MCF 10A (cell line): ENCODE results near the gene PIK3AP1. TPM values are rescaled to one million over a fixed set of nuclear protein-coding genes. Genes with fewer than 3 reads are reported as not detected.

Experiments
- Bru-seq: library from RNA; stranded (reverse); fragments of 400-500 nt; gene quantifications from one replicate; lab custom pipeline; 2021; lab: Mats Ljungman, UMichigan
- BruChase-seq, 2 experiments: library from RNA; stranded (reverse); fragments of 400-500 nt; gene quantifications; one replicate each; lab custom pipeline; 2021; lab: Mats Ljungman, UMichigan
- BruUV-seq: library from RNA; stranded (reverse); fragments of 400-500 nt; replicated peaks from 2 replicates; lab custom pipeline; 2021; lab: Mats Ljungman, UMichigan
- CTCF ChIA-PET: fragments of 300-600 bp; sonication (Branson Sonifier 250); formaldehyde crosslinking; extraction: SDS; loops from one replicate; lab custom pipeline; 2021; ENCODE audit warnings: antibody characterized with exemption, inconsistent platforms; lab: Yijun Ruan, JAX
- POLR2A ChIA-PET: fragments of 300-600, 350-650 bp; sonication (Branson Sonifier 250); formaldehyde crosslinking; extraction: SDS; loops from one replicate; lab custom pipeline; 2020; ENCODE audit warnings: antibody characterized with exemption, inconsistent platforms; lab: Yijun Ruan, JAX
- DNase-seq: peaks from one replicate; pipeline ENCODE4 v3.0.0-alpha.2; 2018; ENCODE audit not compliant: unreplicated experiment
- H3K27ac Mint-ChIP-seq: one replicate; pipeline ENCODE4 v1.8.0; 2022; ENCODE audit warnings: mild to moderate bottlenecking, low read depth, mixed read lengths; ENCODE audit not compliant: unreplicated experiment
- H3K27me3 Mint-ChIP-seq: one replicate; pipeline ENCODE4 v1.8.0; 2022; ENCODE audit warnings: mixed read lengths; ENCODE audit not compliant: insufficient read depth, unreplicated experiment
- H3K36me3 Mint-ChIP-seq: one replicate; pipeline ENCODE4 v1.8.0; 2022; ENCODE audit warnings: mild to moderate bottlenecking, moderate library complexity, mixed read lengths; ENCODE audit not compliant: insufficient read depth, unreplicated experiment
- H3K4me1 Mint-ChIP-seq: one replicate; pipeline ENCODE4 v1.8.0; 2022; ENCODE audit warnings: mixed read lengths; ENCODE audit not compliant: insufficient read depth, unreplicated experiment
- H3K4me3 Mint-ChIP-seq: one replicate; pipeline ENCODE4 v1.8.0; 2022; ENCODE audit warnings: mild to moderate bottlenecking, moderate library complexity, mixed read lengths; ENCODE audit not compliant: unreplicated experiment
- H3K9me3 Mint-ChIP-seq: one replicate; pipeline ENCODE4 v1.8.0; 2022; ENCODE audit warnings: mixed read lengths; ENCODE audit not compliant: unreplicated experiment
- intact Hi-C: fragments of 100-400 bp; cut with micrococcal nuclease; formaldehyde crosslinking; loops from 2 replicates; pipeline ENCODE4 v1.14.1; 2022
- long read RNA-seq: library from polyadenylated mRNA; stranded (forward); transcript quantifications from one replicate; pipeline ENCODE4 v2.0.0, GENCODE V29; 2022
- total RNA-seq: library from RNA; stranded (reverse); gene quantifications from 2 replicates; pipeline ENCODE4 v1.2.3, GENCODE V29; 2022
- TF ChIP-seq, protein P1 (sequence below): fragments of 200-600 bp; IDR thresholded peaks from one replicate; pipeline ENCODE4 v1.8.0; 2022; ENCODE audit warnings: antibody characterized with exemption, mild to moderate bottlenecking; ENCODE audit not compliant: unreplicated experiment

The PIK3AP1 gene, protein sequence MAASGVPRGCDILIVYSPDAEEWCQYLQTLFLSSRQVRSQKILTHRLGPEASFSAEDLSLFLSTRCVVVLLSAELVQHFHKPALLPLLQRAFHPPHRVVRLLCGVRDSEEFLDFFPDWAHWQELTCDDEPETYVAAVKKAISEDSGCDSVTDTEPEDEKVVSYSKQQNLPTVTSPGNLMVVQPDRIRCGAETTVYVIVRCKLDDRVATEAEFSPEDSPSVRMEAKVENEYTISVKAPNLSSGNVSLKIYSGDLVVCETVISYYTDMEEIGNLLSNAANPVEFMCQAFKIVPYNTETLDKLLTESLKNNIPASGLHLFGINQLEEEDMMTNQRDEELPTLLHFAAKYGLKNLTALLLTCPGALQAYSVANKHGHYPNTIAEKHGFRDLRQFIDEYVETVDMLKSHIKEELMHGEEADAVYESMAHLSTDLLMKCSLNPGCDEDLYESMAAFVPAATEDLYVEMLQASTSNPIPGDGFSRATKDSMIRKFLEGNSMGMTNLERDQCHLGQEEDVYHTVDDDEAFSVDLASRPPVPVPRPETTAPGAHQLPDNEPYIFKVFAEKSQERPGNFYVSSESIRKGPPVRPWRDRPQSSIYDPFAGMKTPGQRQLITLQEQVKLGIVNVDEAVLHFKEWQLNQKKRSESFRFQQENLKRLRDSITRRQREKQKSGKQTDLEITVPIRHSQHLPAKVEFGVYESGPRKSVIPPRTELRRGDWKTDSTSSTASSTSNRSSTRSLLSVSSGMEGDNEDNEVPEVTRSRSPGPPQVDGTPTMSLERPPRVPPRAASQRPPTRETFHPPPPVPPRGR
- not detected in 2 replicates for total RNA-seq
- percentile 9 among the genes with signal in this experiment for Bru-seq, nascent RNA
- percentile 6 among the genes with signal in this experiment for BruChase-seq, experiment 1, labeled RNA remaining after a 6-hour chase
- percentile 3 among the genes with signal in this experiment for BruChase-seq, experiment 2, labeled RNA remaining after a 2-hour chase
- long read RNA-seq: 0 reads

DNA sequence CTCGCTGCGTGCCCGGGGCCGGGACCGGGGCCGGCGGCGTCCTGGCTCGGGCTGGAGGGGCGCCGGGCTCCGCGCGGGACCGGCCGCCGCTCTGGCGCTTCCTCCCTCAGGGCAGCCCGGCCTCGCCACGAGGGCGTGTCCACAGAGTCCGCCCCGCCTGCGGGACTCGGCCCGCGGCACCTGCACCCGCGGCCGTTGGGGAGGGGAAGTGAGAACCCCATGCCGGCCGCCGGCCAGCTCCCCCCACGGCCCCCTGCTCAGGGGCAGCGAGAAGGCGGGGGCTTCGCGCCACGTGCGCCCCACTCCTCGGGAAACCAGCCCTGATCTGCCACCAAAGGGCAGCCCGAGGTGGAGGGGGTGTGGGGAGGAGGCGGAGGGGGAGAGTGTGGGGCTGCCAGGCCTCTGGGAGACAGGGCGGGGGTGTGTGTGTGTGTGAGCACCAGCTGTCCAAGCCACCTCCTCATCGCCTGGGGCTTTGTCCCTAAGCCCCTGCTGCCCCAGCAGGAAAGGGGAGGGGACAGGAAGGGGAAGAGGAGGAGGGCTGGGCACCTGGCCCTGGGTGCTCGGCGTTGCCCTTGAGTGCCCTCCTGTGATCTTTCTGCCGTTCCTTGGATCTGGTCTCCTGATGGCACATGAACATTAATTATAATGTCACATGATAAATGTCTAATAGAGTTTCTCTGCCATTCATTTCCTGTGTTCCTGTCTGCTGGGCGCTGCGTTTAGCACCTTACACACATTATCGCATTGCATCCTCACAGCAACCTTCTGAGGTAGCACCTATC is at the start of gene PIK3AP1:
PIK3AP1 (minus strand) TSS at position 93 of the 785 bp plus-strand sequence. CDS start 120 bp downstream, outside the sequence.
- intact Hi-C loops: no loop called here
- TF ChIP-seq, protein P1, sequence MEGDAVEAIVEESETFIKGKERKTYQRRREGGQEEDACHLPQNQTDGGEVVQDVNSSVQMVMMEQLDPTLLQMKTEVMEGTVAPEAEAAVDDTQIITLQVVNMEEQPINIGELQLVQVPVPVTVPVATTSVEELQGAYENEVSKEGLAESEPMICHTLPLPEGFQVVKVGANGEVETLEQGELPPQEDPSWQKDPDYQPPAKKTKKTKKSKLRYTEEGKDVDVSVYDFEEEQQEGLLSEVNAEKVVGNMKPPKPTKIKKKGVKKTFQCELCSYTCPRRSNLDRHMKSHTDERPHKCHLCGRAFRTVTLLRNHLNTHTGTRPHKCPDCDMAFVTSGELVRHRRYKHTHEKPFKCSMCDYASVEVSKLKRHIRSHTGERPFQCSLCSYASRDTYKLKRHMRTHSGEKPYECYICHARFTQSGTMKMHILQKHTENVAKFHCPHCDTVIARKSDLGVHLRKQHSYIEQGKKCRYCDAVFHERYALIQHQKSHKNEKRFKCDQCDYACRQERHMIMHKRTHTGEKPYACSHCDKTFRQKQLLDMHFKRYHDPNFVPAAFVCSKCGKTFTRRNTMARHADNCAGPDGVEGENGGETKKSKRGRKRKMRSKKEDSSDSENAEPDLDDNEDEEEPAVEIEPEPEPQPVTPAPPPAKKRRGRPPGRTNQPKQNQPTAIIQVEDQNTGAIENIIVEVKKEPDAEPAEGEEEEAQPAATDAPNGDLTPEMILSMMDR: no peak
- ChIA-PET POLR2A (no interaction called here), CTCF (no interaction called here)
- peak; percentile 22 for DNase-seq
- Mint-ChIP-seq H3K4me1 (no peaks in the 10 kb centered on the region), H3K27me3 (no peaks in the 10 kb centered on the region), H3K4me3 (peak within 1 kb of the TSS; percentile 73), H3K36me3 (no peaks in the 10 kb centered on the region), H3K27ac (no peak within 1 kb of the TSS), H3K9me3 (no peaks in the 10 kb centered on the region)
- no TSS peak for BruUV-seq

DNA sequence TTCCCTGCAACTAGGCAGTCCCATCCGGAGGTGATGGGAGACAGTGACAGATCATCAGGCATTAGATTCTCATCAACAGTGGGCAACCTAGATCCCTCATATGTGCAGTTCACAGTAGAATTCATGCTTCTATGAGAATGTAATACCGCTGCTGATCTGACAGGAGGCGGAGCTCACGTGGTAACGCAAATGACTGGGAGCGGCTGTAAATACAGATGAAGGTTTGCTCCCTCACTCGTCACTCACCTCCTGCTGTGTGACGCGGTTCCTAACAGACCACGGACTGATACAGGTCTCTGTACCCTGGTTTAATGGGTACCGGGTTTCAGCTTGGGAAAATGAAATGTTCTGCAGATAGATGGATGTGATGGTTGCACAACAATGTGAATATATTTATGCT is 47.8 kb upstream of the PIK3AP1 start:
- Mint-ChIP-seq H3K9me3 (no peaks in the 10 kb centered on the region), H3K4me3 (no peak overlapping the region), H3K27me3 (no peaks in the 10 kb centered on the region), H3K36me3 (no peaks in the 10 kb centered on the region), H3K4me1 (no peaks in the 10 kb centered on the region), H3K27ac (no peak overlapping the region)
- no peak for DNase-seq
- TF ChIP-seq, protein P1: no peak
- POLR2A ChIA-PET: no interaction called here
- intact Hi-C loops: loop anchor here (10.0 kb wide), 1 partner anchor 373 kb away; no protein-coding TSS in a partner anchor
- BruUV-seq: no TSS peak
- CTCF ChIA-PET: interaction anchor here (0.6 to 3.6 kb wide), 4 partner anchors 22 to 343 kb away, joined by 4 to 13 read pairs (median 6); no protein-coding TSS in a partner anchor

DNA sequence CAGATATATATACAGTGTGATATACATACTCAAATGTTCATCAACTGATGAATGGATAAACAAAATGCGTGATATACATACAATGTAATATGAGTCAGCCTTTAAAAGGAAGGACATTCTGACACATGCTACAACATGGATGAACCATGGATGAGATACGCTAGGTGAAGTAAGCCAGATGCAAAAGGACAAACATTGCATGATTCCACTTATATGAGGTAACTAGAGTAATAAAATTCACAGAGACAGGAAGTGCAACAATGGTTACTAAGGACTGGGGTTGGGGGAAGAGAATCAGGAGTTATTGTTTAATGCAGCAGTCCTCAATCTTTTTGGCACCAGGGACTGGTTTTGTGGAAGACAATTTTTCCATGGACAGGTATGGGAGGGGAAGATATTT is 47.3 kb upstream of the PIK3AP1 start:
- no peaks in the 10 kb centered on the region for H3K9me3 Mint-ChIP-seq
- H3K4me1 Mint-ChIP-seq: no peaks in the 10 kb centered on the region
- ChIA-PET POLR2A (no interaction called here), CTCF (interaction anchor here (0.6 to 3.6 kb wide), 3 partner anchors 22 to 343 kb away, joined by 3 to 13 read pairs (median 7); no protein-coding TSS in a partner anchor)
- no peaks in the 10 kb centered on the region for H3K27me3 Mint-ChIP-seq
- H3K36me3 Mint-ChIP-seq: no peaks in the 10 kb centered on the region
- BruUV-seq: no TSS peak
- DNase-seq: no peak
- H3K4me3 Mint-ChIP-seq: no peak overlapping the region
- TF ChIP-seq, protein P1: no peak
- H3K27ac Mint-ChIP-seq: no peak overlapping the region
- intact Hi-C loops: loop anchor here (10.0 kb wide), 1 partner anchor 373 kb away; no protein-coding TSS in a partner anchor
